Pulmonary artery endothelial cell (primary cell): ENCODE data around the gene TAS2R5. TPM values are rescaled to one million over a fixed set of nuclear protein-coding genes. Genes with fewer than 3 reads are reported as not detected.

Source experiments
- total RNA-seq: library from RNA; depleted of rRNA; stranded (reverse); fragments of >200 nt; gene quantifications from 2 replicates; pipeline ENCODE4 v1.2.3, GENCODE V29; 2014

Gene TAS2R5
- total RNA-seq, 1 donor from 2014 or later: 0.53 TPM

Other genes with a start within 250 kb of the TAS2R5 start
- gene AGK, start 238.8 kb upstream of the TAS2R5 start, total RNA-seq: 27.1 and 28.5 TPM in 2 replicates
- 33.9 and 38.3 TPM in 2 replicates for gene DENND11, start 88.1 kb upstream of the TAS2R5 start, total RNA-seq
- gene WEE2, start 81.9 kb upstream of the TAS2R5 start, total RNA-seq: not detected in 2 replicates
- 200 and 204 TPM in 2 replicates for gene SSBP1, start 51.9 kb upstream of the TAS2R5 start, total RNA-seq
- 0.46 and 1.3 TPM in 2 replicates for gene TAS2R3, start 26.1 kb upstream of the TAS2R5 start, total RNA-seq
- 0.33 and 0.85 TPM in 2 replicates for gene TAS2R4, start 13.5 kb upstream of the TAS2R5 start, total RNA-seq
- gene PRSS37, start 51.3 kb downstream of the TAS2R5 start, total RNA-seq: not detected in 2 replicates
- gene OR9A4, start 126.2 kb downstream of the TAS2R5 start, total RNA-seq: not detected in 2 replicates
- not detected in 2 replicates for gene CLEC5A, start 156.8 kb downstream of the TAS2R5 start, total RNA-seq
- not detected in 2 replicates for gene TAS2R38, start 183.6 kb downstream of the TAS2R5 start, total RNA-seq
- under 0.01 TPM in 1 of 2 replicates, not detected in the other for gene MGAM, start 205.7 kb downstream of the TAS2R5 start, total RNA-seq